ENCODE data around the gene BMPR1B.

- TF ChIP-seq, protein P1, sequence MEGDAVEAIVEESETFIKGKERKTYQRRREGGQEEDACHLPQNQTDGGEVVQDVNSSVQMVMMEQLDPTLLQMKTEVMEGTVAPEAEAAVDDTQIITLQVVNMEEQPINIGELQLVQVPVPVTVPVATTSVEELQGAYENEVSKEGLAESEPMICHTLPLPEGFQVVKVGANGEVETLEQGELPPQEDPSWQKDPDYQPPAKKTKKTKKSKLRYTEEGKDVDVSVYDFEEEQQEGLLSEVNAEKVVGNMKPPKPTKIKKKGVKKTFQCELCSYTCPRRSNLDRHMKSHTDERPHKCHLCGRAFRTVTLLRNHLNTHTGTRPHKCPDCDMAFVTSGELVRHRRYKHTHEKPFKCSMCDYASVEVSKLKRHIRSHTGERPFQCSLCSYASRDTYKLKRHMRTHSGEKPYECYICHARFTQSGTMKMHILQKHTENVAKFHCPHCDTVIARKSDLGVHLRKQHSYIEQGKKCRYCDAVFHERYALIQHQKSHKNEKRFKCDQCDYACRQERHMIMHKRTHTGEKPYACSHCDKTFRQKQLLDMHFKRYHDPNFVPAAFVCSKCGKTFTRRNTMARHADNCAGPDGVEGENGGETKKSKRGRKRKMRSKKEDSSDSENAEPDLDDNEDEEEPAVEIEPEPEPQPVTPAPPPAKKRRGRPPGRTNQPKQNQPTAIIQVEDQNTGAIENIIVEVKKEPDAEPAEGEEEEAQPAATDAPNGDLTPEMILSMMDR (IDR thresholded peaks at IDR 0.05; ENCODE audit: insufficient read depth, low read length): no peak
- no peak for TF ChIP-seq POLR2AphosphoS5 (IDR thresholded peaks at IDR 0.05; ENCODE audit: low read depth)
- TF ChIP-seq GABPA (IDR thresholded peaks at IDR 0.05; ENCODE audit: low read depth): no peak
These were observed 301.9 kb downstream of the BMPR1B start for GRCh38 chr4:95059663-95060062.

Measured in HL-60 (cell line).